ENCODE measurements around the gene SLX9. TPM values are rescaled to one million over a fixed set of nuclear protein-coding genes. Genes with fewer than 3 reads are reported as not detected.

The SLX9 gene
- total RNA-seq, 1 experiment from 2014 or later, result 74.3 TPM

- Mint-ChIP-seq H3K4me1 (no peaks in the 10 kb centered on the region), H3K4me3 (no peak overlapping the region), H3K27me3 (ENCODE audit: low read depth) (no peaks in the 10 kb centered on the region; the same call in 1 of the 2 replicates), H3K36me3 (ENCODE audit: insufficient read depth in 1 of 3, low read depth in 3 of 3) (no peaks in the 10 kb centered on the region; a peak in 1 of 7 replicates), H3K27ac (no peak overlapping the region), H3K9me3 (no peaks in the 10 kb centered on the region)
- Histone ChIP-seq H3K79me1 (ENCODE audit: insufficient read depth, low read depth, low read length, poor library complexity, severe bottlenecking) (no peaks in the 10 kb centered on the region), H4K8ac (replicated peaks; ENCODE audit: insufficient read length, low read depth, low read length) (no peak overlapping the region), H2BK5ac (ENCODE audit: insufficient read length, low read length) (no peak overlapping the region), H3K23ac (ENCODE audit: insufficient read length, low read depth, low read length) (no peak overlapping the region), H3K9ac (ENCODE audit: extremely low read depth, insufficient read length, low read length) (no peak overlapping the region), H3K56ac (ENCODE audit: insufficient read length, low read depth, low read length) (no peak overlapping the region), H2BK15ac (ENCODE audit: low read depth, low read length) (no peak overlapping the region), H3K14ac (ENCODE audit: insufficient read depth, low read length) (no peak overlapping the region), H3K27me3 (ENCODE audit: insufficient read depth, low read length) (no peaks in the 10 kb centered on the region), H4K91ac (ENCODE audit: insufficient read length, low read depth, low read length) (no peak overlapping the region), H2BK20ac (ENCODE audit: low read depth, low read length, poor library complexity, severe bottlenecking) (no peak overlapping the region), H2AFZ (ENCODE audit: low read length) (no peak overlapping the region), H3T11ph (ENCODE audit: low read length) (no peak overlapping the region), H3K4me1 (ENCODE audit: insufficient read depth, low read length) (no peaks in the 10 kb centered on the region), H3K4me2 (ENCODE audit: insufficient read depth, insufficient read length, low read length) (no peak overlapping the region), H2AK5ac (ENCODE audit: insufficient read length, low read length) (no peak overlapping the region), H3K27ac (ENCODE audit: insufficient read length, low read depth, low read length) (no peak overlapping the region), H3K18ac (ENCODE audit: insufficient read length, low read depth, low read length) (no peak overlapping the region), H2BK12ac (ENCODE audit: insufficient read length, low read depth, low read length) (no peak overlapping the region), H3K9me3 (ENCODE audit: control insufficient read depth, low read depth, low read length) (no peaks in the 10 kb centered on the region), H3K79me2 (ENCODE audit: insufficient read depth, low read length) (no peaks in the 10 kb centered on the region), H3K23me2 (ENCODE audit: insufficient read length, low read depth, low read length, poor library complexity, severe bottlenecking) (no peaks in the 10 kb centered on the region), H2BK120ac (ENCODE audit: low read depth, low read length, poor library complexity, severe bottlenecking) (no peak overlapping the region), H4K5ac (ENCODE audit: insufficient read length, low read depth, low read length) (no peak overlapping the region), H3K4ac (ENCODE audit: low read depth, low read length) (no peak overlapping the region), H4K20me1 (ENCODE audit: control insufficient read depth, insufficient read depth, insufficient read length) (no peaks in the 10 kb centered on the region)
- no CpG with 5 or more reads among the region's 13 CpGs for WGBS (ENCODE audit: extremely low coverage, insufficient read length, low lambda C conversion rate)
- no peak for TF ChIP-seq CTCF (conservative IDR thresholded peaks at IDR 0.05)
- DNase-seq, result no peak
These were observed 52.8 kb downstream of the SLX9 start for GRCh38 chr21:44992608-44993031.
